CD4-positive, alpha-beta T cell (primary cell): ENCODE data around the gene DUOX2. TPM values are rescaled to one million over a fixed set of nuclear protein-coding genes. Genes with fewer than 3 reads are reported as not detected.
"Not testable (repeated sequence)": the region's sequence is repeated elsewhere in the genome, so short reads cannot be mapped to it uniquely, and the experiment has no call there.

ENCODE experiments used
- ATAC-seq: fragments of 200-7000 bp; cut with Tn5 transposase; one replicate; pipeline ENCODE4 v1.10.0; 2022; ENCODE audit warnings: mild to moderate bottlenecking; ENCODE audit not compliant: poor library complexity
- CTCF ChIA-PET: fragments of 350-600 bp; sonication (Branson Sonifier 250); formaldehyde crosslinking; loops from one replicate; lab custom pipeline; 2021; ENCODE audit warnings: antibody characterized with exemption, inconsistent platforms; lab: Charles Lee
- POLR2A ChIA-PET: fragments of 350-600 bp; sonication (Branson Sonifier 250); formaldehyde crosslinking; loops from one replicate; lab custom pipeline; 2021; ENCODE audit warnings: antibody characterized with exemption, inconsistent platforms; lab: Charles Lee
- DNase-seq, 14 experiments: peaks; one replicate each; pipeline ENCODE4 v3.0.0-alpha.2; 2013 to 2020; ENCODE audit warnings: mixed read lengths in 2 of 14
- H3K27ac ChIP-seq, 2 donors: one replicate each; pipeline versions ENCODE4 v1.5.1 to v1.7.0; 2013; ENCODE audit warnings: low read length in 2 of 2, low read depth in 1 of 2, mild to moderate bottlenecking in 1 of 2
- H3K27me3 ChIP-seq, 2 experiments: 1 replicate in 1 of 2; 2 replicates in 1 of 2; pipeline versions ENCODE4 v1.6.1 to v1.7.0; 2013; ENCODE audit warnings: low read length in 2 of 2, control low read depth in 1 of 2, mild to moderate bottlenecking in 1 of 2, moderate library complexity in 1 of 2; ENCODE audit not compliant: insufficient read depth in 2 of 2, control insufficient read depth in 1 of 2
- H3K36me3 ChIP-seq: one replicate; pipeline ENCODE4 v1.6.1; 2013; ENCODE audit warnings: low read length, control low read depth; ENCODE audit not compliant: insufficient read depth
- H3K4me1 ChIP-seq: one replicate; pipeline ENCODE4 v1.6.1; 2013; ENCODE audit warnings: low read length, control low read depth; ENCODE audit not compliant: insufficient read depth
- H3K4me3 ChIP-seq: one replicate; pipeline ENCODE4 v1.5.1; 2013; ENCODE audit warnings: mild to moderate bottlenecking, low read length, moderate library complexity
- H3K9me3 ChIP-seq, 2 experiments: 1 replicate in 1 of 2; 2 replicates in 1 of 2; pipeline versions ENCODE4 v1.6.1 to v1.7.0; 2013; ENCODE audit warnings: low read length in 2 of 2, mild to moderate bottlenecking in 2 of 2, control low read depth in 1 of 2, moderate library complexity in 1 of 2; ENCODE audit not compliant: control insufficient read depth in 1 of 2, insufficient read depth in 1 of 2
- H3K27ac Mint-ChIP-seq: one replicate; pipeline ENCODE4 v1.8.0; 2020; ENCODE audit warnings: mixed read lengths
- H3K27me3 Mint-ChIP-seq: one replicate; pipeline ENCODE4 v1.8.0; 2021; ENCODE audit warnings: mixed read lengths
- H3K36me3 Mint-ChIP-seq: one replicate; pipeline ENCODE4 v1.8.0; 2021; ENCODE audit warnings: low read depth, mixed read lengths
- H3K4me1 Mint-ChIP-seq: one replicate; pipeline ENCODE4 v1.8.0; 2021; ENCODE audit warnings: low read depth, mixed read lengths
- H3K4me3 Mint-ChIP-seq: one replicate; pipeline ENCODE4 v1.8.0; 2020; ENCODE audit warnings: mild to moderate bottlenecking, mixed read lengths
- H3K9me3 Mint-ChIP-seq: one replicate; pipeline ENCODE4 v1.8.0; 2020; ENCODE audit warnings: mixed read lengths
- CTCF ChIP-seq: fragments of 200-600 bp; IDR thresholded peaks from one replicate; pipeline ENCODE4 v1.8.0; 2022; ENCODE audit warnings: antibody characterized with exemption, mild to moderate bottlenecking
- intact Hi-C, 2 experiments: fragments of 100-400 bp; cut with DNase I in 1 of 2; cut with micrococcal nuclease in 1 of 2; formaldehyde crosslinking; loops; one replicate each; pipeline versions ENCODE4 v1.15.1 to v1.9.0; 2023 to 2025; cut with DNase I, micrococcal nuclease
- total RNA-seq, 174 experiments: library from RNA in 2 of 174; stranded (reverse) in 2 of 174; gene quantifications; one replicate each; pipeline ENCODE4 v1.2.3 and lab custom pipeline; 2021 to 2026

DUOX2 gene
- total RNA-seq, 2 experiments from 2014 or later = 0.05 to 0.08 TPM

- H3K4me3 Mint-ChIP-seq, POLR2A ChIA-PET, H3K9me3 Mint-ChIP-seq, CTCF ChIA-PET, H3K27ac Mint-ChIP-seq, H3K27ac ChIP-seq, H3K4me3 ChIP-seq, H3K9me3 ChIP-seq, H3K4me1 ChIP-seq, H3K27me3 Mint-ChIP-seq, H3K27me3 ChIP-seq, H3K36me3 ChIP-seq, intact Hi-C loops, H3K4me1 Mint-ChIP-seq, ATAC-seq, DNase-seq: not testable (repeated sequence)
- H3K36me3 Mint-ChIP-seq = peaks cover 34% of the 10 kb centered on the region
Measured at GRCh38 chr15:45058690-45059675, 55.0 kb downstream of the DUOX2 start.

GRCh38 chr15:45052676-45053075 is 61.3 kb downstream of the DUOX2 start:
- H3K4me3 Mint-ChIP-seq, H3K4me3 ChIP-seq, H3K27ac ChIP-seq, POLR2A ChIA-PET, H3K36me3 ChIP-seq, H3K27me3 Mint-ChIP-seq, intact Hi-C loops, H3K27ac Mint-ChIP-seq, H3K4me1 Mint-ChIP-seq, H3K27me3 ChIP-seq, H3K4me1 ChIP-seq, DNase-seq, H3K9me3 ChIP-seq, ATAC-seq, CTCF ChIA-PET: not testable (repeated sequence)
- Mint-ChIP-seq H3K9me3 (peaks cover 10% of the 10 kb centered on the region), H3K36me3 (peaks cover 64% of the 10 kb centered on the region)

GRCh38 chr15:45050587-45050986 is 63.4 kb downstream of the DUOX2 start:
- Mint-ChIP-seq H3K27me3 (no peaks in the 10 kb centered on the region), H3K36me3 (peaks cover 66% of the 10 kb centered on the region), H3K27ac (no peak overlapping the region), H3K4me3 (no peak overlapping the region), H3K4me1 (no peaks in the 10 kb centered on the region), H3K9me3 (peaks cover 10% of the 10 kb centered on the region)
- intact Hi-C loops = no loop called here
- DNase-seq (no peak), ATAC-seq (no peak)
- H3K36me3 ChIP-seq = no peaks in the 10 kb centered on the region
- TF ChIP-seq CTCF = no peak
- ChIA-PET POLR2A (no interaction called here), CTCF (interaction anchor here (1.2 kb wide), 1 partner anchor 13 kb away, joined by 3 read pairs; no protein-coding TSS in a partner anchor)
- no peaks in the 10 kb centered on the region for H3K4me1 ChIP-seq
- H3K4me3 ChIP-seq = no peak overlapping the region
- no peak overlapping the region for H3K27ac ChIP-seq
- peaks cover 0 to 5% of the 10 kb centered on the region in 2 experiments for H3K9me3 ChIP-seq
- H3K27me3 ChIP-seq = no peaks in the 10 kb centered on the region

- Histone ChIP-seq H3K9me3 (peaks cover 0 to 5% of the 10 kb centered on the region in 2 experiments), H3K27ac (no peak overlapping the region), H3K4me3 (no peak overlapping the region), H3K4me1 (no peaks in the 10 kb centered on the region), H3K27me3 (no peaks in the 10 kb centered on the region), H3K36me3 (no peaks in the 10 kb centered on the region)
- DNase-seq = peak in 3 of 14 experiments; percentile 7 to 49 (median 40)
- no peaks in the 10 kb centered on the region for H3K4me1 Mint-ChIP-seq
- CTCF ChIA-PET = no interaction called here
- H3K9me3 Mint-ChIP-seq = peaks cover 10% of the 10 kb centered on the region
- POLR2A ChIA-PET = interaction anchor here (0.6 kb wide), 1 partner anchor 1974 kb away, joined by 3 read pairs; no protein-coding TSS in a partner anchor
- TF ChIP-seq CTCF = no peak
- H3K27me3 Mint-ChIP-seq = no peaks in the 10 kb centered on the region
- H3K4me3 Mint-ChIP-seq = no peak overlapping the region
- ATAC-seq = no peak
- no peak overlapping the region for H3K27ac Mint-ChIP-seq
- intact Hi-C loops = no loop called here
- peaks cover 66% of the 10 kb centered on the region for H3K36me3 Mint-ChIP-seq
Measured at GRCh38 chr15:45048794-45049631, 65.0 kb downstream of the DUOX2 start.

- H3K4me3 ChIP-seq, intact Hi-C loops, ATAC-seq, CTCF ChIA-PET, H3K27ac Mint-ChIP-seq, POLR2A ChIA-PET, H3K27me3 Mint-ChIP-seq, DNase-seq, H3K4me1 ChIP-seq, H3K27me3 ChIP-seq, H3K36me3 ChIP-seq, H3K27ac ChIP-seq, H3K9me3 ChIP-seq, H3K4me3 Mint-ChIP-seq, H3K4me1 Mint-ChIP-seq: not testable (repeated sequence)
- Mint-ChIP-seq H3K9me3 (peaks cover 10% of the 10 kb centered on the region), H3K36me3 (peaks cover 66% of the 10 kb centered on the region)
Measured at GRCh38 chr15:45048449-45048793, 65.6 kb downstream of the DUOX2 start.
